Esophagus squamous epithelium (tissue), 5 donors: ENCODE data around the gene RETREG2. TPM values are rescaled to one million over a fixed set of nuclear protein-coding genes. Genes with fewer than 3 reads are reported as not detected.

Experiments
- DNase-seq: peaks from one replicate; lab custom pipeline; 2025; lab: John Stamatoyannopoulos, UW
- H3K27ac ChIP-seq, 4 donors: fragments of 200-600 bp; sonication (generic); one replicate each; pipeline ENCODE4 v1.5.1; 2016 to 2019; ENCODE audit warnings: mild to moderate bottlenecking in 1 of 4
- H3K27me3 ChIP-seq, 4 donors: fragments of 200-600 bp; sonication (generic); 1 replicate in 3 of 4; 2 replicates in 1 of 4; pipeline versions ENCODE4 v1.5.1 to v1.6.0; 2017 to 2021; ENCODE audit warnings: antibody characterized with exemption in 1 of 4
- H3K36me3 ChIP-seq, 3 donors: fragments of 200-600 bp; sonication (generic); one replicate each; pipeline ENCODE4 v1.5.1; 2016 to 2019
- H3K4me1 ChIP-seq, 3 donors: fragments of 200-600 bp; sonication (generic); one replicate each; pipeline ENCODE4 v1.5.1; 2017 to 2019
- H3K4me3 ChIP-seq, 4 donors: fragments of 200-600 bp; sonication (generic); 1 replicate in 3 of 4; 2 replicates in 1 of 4; pipeline ENCODE4 v1.5.1; 2016 to 2019; ENCODE audit warnings: mild to moderate bottlenecking in 2 of 4, moderate library complexity in 1 of 4
- H3K9me3 ChIP-seq, 3 donors: fragments of 200-600 bp; sonication (generic); one replicate each; pipeline ENCODE4 v1.5.1; 2016 to 2019
- CTCF ChIP-seq, 6 experiments: fragments of 450-650 bp in 4 of 6; fragments of 200-600 bp in 2 of 6; sonication (generic) in 2 of 6; IDR thresholded peaks; one replicate each; pipeline ENCODE4 v1.5.1; 2016 to 2019; ENCODE audit warnings: antibody characterized with exemption in 6 of 6, mild to moderate bottlenecking in 4 of 6, moderate library complexity in 4 of 6
- POLR2A ChIP-seq, 4 donors: fragments of 450-650 bp; IDR thresholded peaks; one replicate each; pipeline ENCODE4 v1.6.1; 2017; ENCODE audit warnings: antibody characterized with exemption in 4 of 4, mild to moderate bottlenecking in 4 of 4, moderate library complexity in 3 of 4
- WGBS, 2 donors: methylation state at CpG; one replicate each; pipeline ENCODE4 v1.1.5; 2018; 5-methylcytosine and 5-hydroxymethylcytosine counted together
- intact Hi-C: fragments of 100-400 bp; cut with DNase I; formaldehyde crosslinking; loops from one replicate; pipeline ENCODE4 v1.15.0; 2022
- total RNA-seq, 4 donors: library from RNA; depleted of rRNA; stranded (reverse); fragments of >200 nt; gene quantifications; one replicate each; pipeline ENCODE4 v1.1.0, GENCODE V29; 2016
- donor health status: DM: yes; HTN: yes; CAD: no.

Gene RETREG2
- total RNA-seq, 4 donors from 2014 or later = 31.0 to 58.7 (median 41.8) TPM

GRCh38 chr2:219225350-219225749 lies 47.3 kb downstream of the RETREG2 start:
- Histone ChIP-seq H3K4me3 (no peak overlapping the region), H3K9me3 (no peaks in the 10 kb centered on the region), H3K4me1 (peaks cover 12 to 28% (median 15%) of the 10 kb centered on the region in 3 donors), H3K36me3 (peaks cover 44 to 75% (median 49%) of the 10 kb centered on the region in 3 donors), H3K27ac (no peak overlapping the region), H3K27me3 (no peaks in the 10 kb centered on the region)
- 63 to 90% methylated on average over 2 of the region's 3 CpGs for WGBS, 2 donors
- no peak for TF ChIP-seq POLR2A (IDR thresholded peaks at IDR 0.05)
- TF ChIP-seq CTCF (IDR thresholded peaks at IDR 0.05) = no peak
- intact Hi-C loops = no loop called here
- DNase-seq = no peak

GRCh38 chr2:219228041-219228910 lies 50.2 kb downstream of the RETREG2 start:
- no peak for DNase-seq
- Histone ChIP-seq H3K36me3 (peaks cover 25 to 64% (median 34%) of the 10 kb centered on the region in 3 donors), H3K9me3 (no peaks in the 10 kb centered on the region), H3K4me3 (peak overlapping the region; percentile 84 to 90 (median 90)), H3K4me1 (peaks cover 18 to 44% (median 23%) of the 10 kb centered on the region in 3 donors), H3K27me3 (no peaks in the 10 kb centered on the region), H3K27ac (peak overlapping the region; percentile 95 to 99 (median 95))
- no peak for TF ChIP-seq CTCF (IDR thresholded peaks at IDR 0.05)
- no peak for TF ChIP-seq POLR2A (IDR thresholded peaks at IDR 0.05)
- 11 to 62% methylated on average over 1 to 5 of the region's 7 CpGs for WGBS, 2 donors
- intact Hi-C loops = no loop called here

GRCh38 chr2:219228911-219229304 lies 50.8 kb downstream of the RETREG2 start:
- Histone ChIP-seq H3K27ac (peak overlapping the region; percentile 95 to 99 (median 95)), H3K4me3 (peak overlapping the region; percentile 84 to 90 (median 90)), H3K27me3 (no peaks in the 10 kb centered on the region), H3K4me1 (peaks cover 18 to 44% (median 23%) of the 10 kb centered on the region in 3 donors), H3K9me3 (no peaks in the 10 kb centered on the region), H3K36me3 (peaks cover 24 to 64% (median 34%) of the 10 kb centered on the region in 3 donors)
- intact Hi-C loops = no loop called here
- WGBS, 2 donors = no CpG with 5 or more reads among the region's 19 CpGs
- TF ChIP-seq POLR2A (IDR thresholded peaks at IDR 0.05) (no peak), CTCF (IDR thresholded peaks at IDR 0.05) (no peak)
- DNase-seq = no peak

- intact Hi-C loops = no loop called here
- Histone ChIP-seq H3K9me3 (no peaks in the 10 kb centered on the region), H3K27me3 (no peaks in the 10 kb centered on the region), H3K27ac (peak within 1 kb of the TSS; percentile 95 to 99 (median 95)), H3K4me3 (peak within 1 kb of the TSS; percentile 84 to 90 (median 90)), H3K36me3 (peaks cover 22 to 64% (median 33%) of the 10 kb centered on the region in 3 donors), H3K4me1 (peaks cover 18 to 44% (median 23%) of the 10 kb centered on the region in 3 donors)
- 0% methylated on average over 3 to 13 of the region's 80 CpGs for WGBS, 2 donors
- peak in 3 of 4 donors; percentile 75 to 88 (median 84) for TF ChIP-seq POLR2A (IDR thresholded peaks at IDR 0.05)
- no peak for TF ChIP-seq CTCF (IDR thresholded peaks at IDR 0.05)
- DNase-seq = peak; percentile 96
Measured at GRCh38 chr2:219229305-219230058, 51.4 kb downstream of the RETREG2 start, which contains the start of the genes ANKZF1 and ATG9A. ANKZF1 (plus strand) TSS chr2:219229806; CDS start chr2:219230258, 452 bp downstream. ATG9A (minus strand) TSS chr2:219229636; CDS start chr2:219228024, 1,612 bp downstream.
